ENCODE measurements around the gene PCDHGB4.
"Not testable (repeated sequence)": the region's sequence is repeated elsewhere in the genome, so short reads cannot be mapped to it uniquely, and the experiment has no call there.

Gene PCDHGB4

GRCh38 chr5:141369994-141370848 lies 17.3 kb upstream of the PCDHGB4 start, which contains the start of gene PCDHGB3:
PCDHGB3 (plus strand) TSS chr5:141370242; CDS start chr5:141370395, 153 bp downstream.
- DNase-seq, result peak; percentile 39

GRCh38 chr5:141371572-141372475 lies 15.7 kb upstream of the PCDHGB4 start:
- DNase-seq, result no peak

DNA sequence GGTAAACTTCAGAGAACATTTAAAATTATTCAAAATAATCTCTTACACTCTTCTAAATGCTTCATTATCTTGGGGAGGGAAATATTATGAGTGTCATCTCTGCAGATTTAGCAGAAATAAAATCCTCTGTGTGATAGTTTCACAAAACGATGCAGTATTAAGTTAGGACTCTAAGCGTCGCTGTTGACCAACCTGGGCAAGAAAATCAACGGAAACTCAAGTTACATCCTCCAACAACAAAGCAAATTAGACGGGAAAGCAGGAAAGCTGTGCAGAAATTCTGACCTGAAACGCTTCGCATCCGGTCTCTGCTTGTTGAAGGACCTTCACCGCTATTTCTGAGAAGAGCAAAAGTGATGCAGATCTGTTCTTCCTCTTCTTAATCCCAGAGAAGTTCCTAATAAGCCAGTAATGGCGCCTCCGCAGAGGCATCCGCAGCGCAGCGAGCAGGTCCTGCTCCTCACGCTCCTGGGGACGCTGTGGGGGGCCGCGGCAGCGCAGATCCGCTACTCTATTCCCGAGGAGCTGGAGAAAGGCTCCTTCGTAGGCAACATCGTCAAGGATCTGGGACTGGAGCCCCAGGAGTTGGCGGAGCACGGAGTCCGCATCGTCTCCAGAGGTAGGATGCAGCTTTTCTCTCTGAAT lies 13.7 kb upstream of the PCDHGB4 start, which contains the start of gene PCDHGA6:
Gene PCDHGA6 (plus strand): TSS at position 219 of the 645 bp plus-strand sequence. CDS start 193 bp downstream, at position 412.
- DNase-seq, result no peak

DNA sequence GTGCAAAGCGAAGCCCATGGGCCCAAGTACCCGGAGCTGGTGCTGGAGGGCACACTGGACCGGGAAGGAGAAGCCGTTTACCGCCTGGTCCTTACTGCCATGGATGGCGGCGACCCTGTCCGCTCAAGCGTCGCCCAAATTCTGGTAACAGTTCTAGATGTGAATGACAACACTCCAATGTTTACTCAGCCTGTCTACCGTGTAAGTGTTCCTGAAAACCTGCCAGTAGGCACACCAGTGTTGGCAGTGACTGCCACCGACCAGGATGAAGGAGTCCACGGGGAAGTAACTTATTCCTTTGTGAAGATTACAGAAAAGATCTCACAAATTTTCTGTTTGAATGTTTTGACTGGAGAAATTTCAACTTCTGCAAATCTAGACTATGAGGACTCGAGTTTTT lies 12.9 kb upstream of the PCDHGB4 start:
- no peak for DNase-seq

DNA sequence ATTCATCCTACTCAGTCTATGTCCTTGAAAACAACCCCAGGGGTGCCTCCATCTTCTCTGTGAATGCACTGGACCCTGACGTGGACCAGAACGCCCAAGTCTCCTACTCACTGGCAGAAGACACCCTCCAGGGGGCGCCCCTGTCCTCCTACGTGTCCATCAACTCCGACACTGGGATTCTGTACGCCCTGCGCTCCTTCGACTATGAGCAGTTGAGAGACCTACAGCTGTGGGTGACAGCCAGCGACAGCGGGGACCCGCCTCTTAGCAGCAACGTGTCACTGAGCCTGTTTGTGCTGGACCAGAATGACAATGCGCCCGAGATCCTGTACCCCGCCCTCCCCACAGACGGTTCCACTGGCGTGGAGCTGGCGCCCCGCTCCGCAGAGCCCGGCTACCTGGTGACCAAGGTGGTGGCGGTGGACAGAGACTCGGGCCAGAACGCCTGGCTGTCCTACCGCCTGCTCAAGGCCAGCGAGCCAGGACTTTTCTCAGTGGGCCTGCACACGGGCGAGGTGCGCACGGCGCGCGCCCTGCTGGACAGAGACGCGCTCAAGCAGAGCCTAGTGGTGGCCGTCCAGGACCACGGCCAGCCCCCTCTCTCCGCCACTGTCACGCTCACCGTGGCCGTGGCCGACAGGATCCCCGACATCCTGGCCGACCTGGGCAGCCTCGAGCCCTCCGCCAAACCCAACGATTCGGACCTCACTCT lies 11.9 kb upstream of the PCDHGB4 start:
- not testable (repeated sequence) for DNase-seq

DNA sequence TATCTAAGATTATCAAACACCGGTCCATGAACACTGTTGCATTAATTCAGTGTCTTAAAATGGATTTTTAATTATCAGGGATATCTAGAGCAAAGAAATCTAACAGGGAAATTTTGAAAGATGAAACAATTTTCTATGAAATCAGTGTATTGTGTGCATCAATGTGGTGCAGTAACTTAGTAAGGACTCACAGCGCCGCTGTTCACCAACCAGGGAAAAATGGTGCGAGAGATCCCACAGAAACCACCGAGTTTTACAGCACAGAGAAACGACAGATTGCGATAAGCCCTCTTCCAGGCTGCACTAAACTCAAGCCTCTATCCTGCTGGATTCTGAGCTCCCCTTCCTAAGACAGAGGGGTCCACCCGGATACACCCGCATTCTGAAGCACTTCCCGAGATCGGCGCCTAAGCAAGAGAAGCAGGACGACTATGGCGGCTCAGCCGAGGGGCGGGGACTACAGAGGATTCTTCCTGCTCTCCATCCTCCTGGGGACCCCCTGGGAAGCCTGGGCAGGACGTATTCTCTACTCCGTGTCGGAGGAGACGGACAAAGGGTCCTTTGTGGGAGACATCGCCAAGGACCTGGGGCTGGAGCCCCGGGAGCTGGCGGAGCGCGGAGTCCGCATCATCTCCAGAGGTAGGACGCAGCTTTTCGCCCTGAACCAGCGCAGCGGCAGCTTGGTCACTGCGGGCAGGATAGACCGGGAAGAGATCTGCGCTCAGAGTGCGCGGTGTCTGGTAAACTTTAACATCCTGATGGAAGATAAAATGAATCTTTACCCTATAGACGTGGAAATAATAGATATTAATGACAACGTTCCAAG lies 4.8 kb upstream of the PCDHGB4 start, which contains the start of gene PCDHGA7:
Gene PCDHGA7 (plus strand): TSS at position 274 of the 826 bp plus-strand sequence. CDS start 158 bp downstream, at position 432.
- DNase-seq, result no peak

GRCh38 chr5:141383345-141383744 lies 4.2 kb upstream of the PCDHGB4 start:
- DNase-seq, result no peak

GRCh38 chr5:141384471-141385267 lies 2.8 kb upstream of the PCDHGB4 start:
- no peak for DNase-seq

DNA sequence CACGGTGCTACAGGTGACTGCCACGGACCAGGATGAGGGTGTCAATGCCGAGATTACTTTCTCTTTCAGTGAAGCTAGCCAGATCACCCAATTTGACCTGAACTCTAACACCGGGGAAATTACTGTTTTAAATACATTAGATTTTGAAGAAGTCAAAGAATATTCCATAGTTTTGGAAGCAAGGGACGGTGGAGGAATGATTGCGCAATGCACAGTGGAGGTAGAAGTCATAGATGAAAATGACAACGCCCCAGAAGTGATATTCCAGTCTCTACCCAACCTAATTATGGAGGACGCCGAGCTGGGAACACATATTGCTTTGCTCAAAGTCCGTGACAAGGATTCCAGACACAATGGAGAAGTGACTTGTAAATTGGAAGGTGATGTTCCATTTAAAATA lies 1.2 kb downstream of the PCDHGB4 start:
- DNase-seq, result no peak

DNA sequence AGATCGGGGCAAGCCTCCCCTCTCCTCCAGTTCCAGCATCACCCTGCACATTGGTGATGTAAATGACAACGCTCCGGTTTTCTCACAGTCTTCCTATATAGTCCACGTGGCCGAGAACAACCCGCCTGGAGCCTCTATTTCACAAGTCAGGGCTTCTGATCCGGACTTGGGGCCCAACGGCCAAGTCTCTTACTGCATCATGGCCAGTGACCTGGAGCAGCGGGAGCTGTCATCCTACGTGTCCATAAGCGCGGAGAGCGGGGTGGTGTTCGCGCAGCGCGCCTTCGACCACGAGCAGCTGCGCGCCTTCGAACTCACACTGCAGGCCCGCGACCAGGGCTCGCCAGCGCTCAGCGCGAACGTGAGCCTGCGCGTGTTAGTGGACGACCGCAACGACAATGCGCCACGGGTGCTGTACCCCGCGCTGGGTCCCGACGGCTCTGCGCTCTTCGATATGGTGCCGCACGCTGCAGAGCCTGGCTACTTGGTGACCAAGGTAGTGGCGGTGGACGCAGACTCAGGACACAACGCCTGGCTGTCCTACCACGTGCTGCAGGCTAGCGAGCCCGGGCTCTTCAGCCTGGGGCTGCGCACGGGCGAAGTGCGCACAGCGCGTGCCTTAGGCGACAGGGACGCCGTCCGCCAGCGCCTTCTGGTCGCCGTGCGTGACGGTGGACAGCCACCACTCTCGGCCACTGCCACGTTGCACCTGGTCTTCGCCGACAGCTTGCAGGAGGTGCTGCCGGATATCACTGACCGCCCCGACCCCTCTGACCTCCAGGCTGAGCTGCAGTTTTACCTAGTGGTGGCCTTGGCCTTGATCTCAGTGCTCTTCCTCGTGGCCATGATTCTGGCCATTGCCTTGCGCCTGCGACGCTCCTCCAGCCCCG lies 1.9 kb downstream of the PCDHGB4 start:
- no peak for DNase-seq

DNA sequence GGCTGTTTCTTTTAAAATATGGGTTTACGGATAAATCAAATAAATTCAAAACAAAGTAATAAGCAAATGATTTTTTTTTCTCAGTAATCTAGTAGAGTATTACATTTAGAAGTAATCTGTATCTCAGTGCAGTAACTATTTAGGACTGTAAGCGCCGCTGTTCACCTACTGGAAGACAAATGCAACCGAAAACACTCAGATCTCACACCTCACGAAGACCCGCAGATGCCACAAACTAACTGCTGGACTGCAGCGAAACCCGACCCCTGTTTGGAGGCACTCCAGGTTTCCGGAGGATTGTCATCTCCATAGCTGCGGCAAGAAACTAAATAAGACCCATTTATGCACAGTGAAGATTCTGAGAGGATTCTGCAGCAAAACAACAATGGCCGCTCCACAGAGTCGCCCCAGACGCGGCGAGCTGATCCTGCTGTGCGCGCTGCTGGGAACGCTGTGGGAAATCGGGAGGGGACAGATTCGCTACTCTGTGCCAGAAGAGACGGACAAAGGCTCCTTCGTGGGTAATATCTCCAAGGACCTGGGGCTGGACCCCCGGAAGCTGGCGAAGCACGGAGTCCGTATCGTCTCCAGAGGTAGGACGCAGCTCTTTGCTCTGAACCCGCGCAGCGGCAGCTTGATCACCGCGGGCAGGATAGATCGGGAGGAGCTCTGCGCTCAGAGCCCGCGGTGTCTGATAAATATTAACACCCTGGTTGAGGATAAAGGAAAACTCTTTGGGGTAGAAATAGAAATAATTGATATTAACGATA lies 5.1 kb downstream of the PCDHGB4 start, which contains the start of gene PCDHGA8:
Gene PCDHGA8 (plus strand): TSS at position 205 of the 770 bp plus-strand sequence. CDS start 181 bp downstream, at position 386.
- DNase-seq, result no peak

GRCh38 chr5:141393267-141393666 lies 5.8 kb downstream of the PCDHGB4 start:
- no peak for DNase-seq

GRCh38 chr5:141394401-141395187 lies 7.1 kb downstream of the PCDHGB4 start:
- not testable (repeated sequence) for DNase-seq

- DNase-seq, result peak; percentile 24
Measured at GRCh38 chr5:141397756-141398551, 10.5 kb downstream of the PCDHGB4 start, which contains the start of gene PCDHGB5. PCDHGB5 (plus strand) TSS chr5:141397947; CDS start chr5:141398128, 181 bp downstream.

DNA sequence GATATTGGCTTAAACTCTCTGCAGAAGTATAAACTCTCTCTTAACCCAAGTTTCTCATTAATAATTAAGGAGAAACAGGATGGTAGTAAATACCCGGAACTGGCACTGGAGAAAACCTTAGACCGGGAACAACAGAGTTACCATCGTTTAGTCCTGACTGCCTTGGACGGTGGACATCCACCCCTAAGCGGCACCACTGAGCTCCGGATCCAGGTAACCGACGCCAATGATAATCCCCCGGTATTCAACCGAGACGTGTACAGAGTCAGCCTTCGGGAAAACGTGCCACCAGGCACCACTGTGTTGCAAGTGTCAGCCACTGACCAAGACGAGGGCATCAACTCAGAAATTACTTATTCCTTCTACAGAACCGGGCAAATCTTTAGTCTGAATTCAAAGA lies 11.1 kb downstream of the PCDHGB4 start:
- no peak for DNase-seq

DNA sequence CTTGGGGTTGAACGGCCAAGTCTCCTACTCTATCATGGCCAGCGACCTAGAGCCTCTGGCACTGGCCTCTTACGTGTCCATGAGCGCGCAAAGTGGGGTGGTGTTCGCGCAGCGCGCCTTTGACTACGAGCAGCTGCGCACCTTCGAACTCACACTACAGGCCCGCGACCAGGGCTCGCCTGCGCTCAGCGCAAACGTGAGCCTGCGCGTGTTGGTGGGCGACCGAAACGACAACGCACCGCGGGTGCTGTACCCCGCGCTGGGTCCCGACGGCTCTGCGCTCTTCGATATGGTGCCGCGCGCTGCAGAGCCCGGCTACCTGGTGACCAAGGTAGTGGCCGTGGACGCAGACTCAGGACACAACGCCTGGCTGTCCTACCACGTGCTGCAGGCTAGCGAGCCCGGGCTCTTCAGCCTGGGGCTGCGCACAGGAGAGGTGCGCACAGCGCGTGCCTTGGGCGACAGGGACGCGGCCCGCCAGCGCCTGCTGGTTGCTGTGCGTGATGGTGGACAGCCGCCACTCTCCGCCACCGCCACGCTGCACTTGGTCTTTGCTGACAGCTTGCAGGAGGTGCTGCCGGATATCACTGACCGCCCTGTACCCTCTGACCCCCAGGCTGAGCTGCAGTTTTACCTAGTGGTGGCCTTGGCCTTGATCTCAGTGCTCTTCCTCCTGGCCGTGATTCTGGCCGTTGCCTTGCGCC lies 12.2 kb downstream of the PCDHGB4 start:
- DNase-seq, result no peak

All from CD4-positive, alpha-beta T cell treated with Interleukin-4 for 4 hours (primary cell).